Mesothelial cell of epicardium (in vitro differentiated cells): ENCODE measurements around the gene NAA50. TPM values are rescaled to one million over a fixed set of nuclear protein-coding genes. Genes with fewer than 3 reads are reported as not detected.

Source experiments
- DNase-seq, 2 experiments: peaks; one replicate each; pipeline ENCODE4 v3.0.0; 2021; ENCODE audit warnings: low spot score in 2 of 2; ENCODE audit not compliant: unreplicated experiment in 2 of 2
- H3K27ac Mint-ChIP-seq: 2 replicates; pipeline ENCODE4 v1.8.0; 2021; ENCODE audit warnings: mixed read lengths
- H3K27me3 Mint-ChIP-seq: 2 replicates; pipeline ENCODE4 v1.8.0; 2021; ENCODE audit warnings: low read depth, mixed read lengths
- H3K36me3 Mint-ChIP-seq: 2 replicates; pipeline ENCODE4 v1.8.0; 2021; ENCODE audit warnings: mixed read lengths
- H3K4me1 Mint-ChIP-seq: 2 replicates; pipeline ENCODE4 v1.8.0; 2021; ENCODE audit warnings: mixed read lengths
- H3K4me3 Mint-ChIP-seq: 2 replicates; pipeline ENCODE4 v1.8.0; 2021; ENCODE audit warnings: mild to moderate bottlenecking, moderate library complexity, mixed read lengths
- H3K9me3 Mint-ChIP-seq: 2 replicates; pipeline ENCODE4 v1.8.0; 2021; ENCODE audit warnings: mixed read lengths
- total RNA-seq: library from RNA; stranded (reverse); gene quantifications from 3 replicates; pipeline ENCODE4 v1.2.1, GENCODE V29; 2021
- TF ChIP-seq, protein P1 (sequence below): fragments of 200-600 bp; sonication (generic); IDR thresholded peaks from one replicate; pipeline ENCODE4 v1.5.0; 2021; ENCODE audit warnings: antibody characterized with exemption; ENCODE audit not compliant: unreplicated experiment

The NAA50 gene
- total RNA-seq, 1 donor from 2014 or later, result 83.2 TPM

DNA sequence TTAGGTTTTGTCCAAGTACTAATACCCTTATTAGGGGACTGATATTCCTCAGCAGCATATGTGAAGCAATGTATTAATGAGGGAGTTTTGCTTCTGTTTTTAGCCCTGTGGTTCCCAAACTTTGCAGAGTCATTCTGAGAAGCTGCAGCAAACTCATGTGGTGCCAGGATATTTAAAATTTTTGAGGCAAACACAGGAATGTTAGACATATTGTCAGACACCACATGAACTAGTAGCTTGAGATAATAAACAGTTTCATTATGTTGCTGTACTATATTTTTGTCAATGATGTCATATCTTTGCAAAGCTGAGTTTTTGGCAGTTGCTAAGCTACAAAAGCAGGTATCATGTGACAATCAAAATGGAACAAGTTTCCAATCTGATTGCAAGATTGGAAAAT, 37.4 kb upstream of the NAA50 start:
- no peaks in the 10 kb centered on the region for H3K9me3 Mint-ChIP-seq
- TF ChIP-seq, protein P1, sequence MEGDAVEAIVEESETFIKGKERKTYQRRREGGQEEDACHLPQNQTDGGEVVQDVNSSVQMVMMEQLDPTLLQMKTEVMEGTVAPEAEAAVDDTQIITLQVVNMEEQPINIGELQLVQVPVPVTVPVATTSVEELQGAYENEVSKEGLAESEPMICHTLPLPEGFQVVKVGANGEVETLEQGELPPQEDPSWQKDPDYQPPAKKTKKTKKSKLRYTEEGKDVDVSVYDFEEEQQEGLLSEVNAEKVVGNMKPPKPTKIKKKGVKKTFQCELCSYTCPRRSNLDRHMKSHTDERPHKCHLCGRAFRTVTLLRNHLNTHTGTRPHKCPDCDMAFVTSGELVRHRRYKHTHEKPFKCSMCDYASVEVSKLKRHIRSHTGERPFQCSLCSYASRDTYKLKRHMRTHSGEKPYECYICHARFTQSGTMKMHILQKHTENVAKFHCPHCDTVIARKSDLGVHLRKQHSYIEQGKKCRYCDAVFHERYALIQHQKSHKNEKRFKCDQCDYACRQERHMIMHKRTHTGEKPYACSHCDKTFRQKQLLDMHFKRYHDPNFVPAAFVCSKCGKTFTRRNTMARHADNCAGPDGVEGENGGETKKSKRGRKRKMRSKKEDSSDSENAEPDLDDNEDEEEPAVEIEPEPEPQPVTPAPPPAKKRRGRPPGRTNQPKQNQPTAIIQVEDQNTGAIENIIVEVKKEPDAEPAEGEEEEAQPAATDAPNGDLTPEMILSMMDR, result no peak
- H3K27me3 Mint-ChIP-seq, result no peaks in the 10 kb centered on the region
- no peak overlapping the region for H3K27ac Mint-ChIP-seq
- H3K4me3 Mint-ChIP-seq, result no peak overlapping the region
- DNase-seq, result no peak
- H3K36me3 Mint-ChIP-seq, result peaks cover 5% of the 10 kb centered on the region
- H3K4me1 Mint-ChIP-seq, result peaks cover 7% of the 10 kb centered on the region

DNA sequence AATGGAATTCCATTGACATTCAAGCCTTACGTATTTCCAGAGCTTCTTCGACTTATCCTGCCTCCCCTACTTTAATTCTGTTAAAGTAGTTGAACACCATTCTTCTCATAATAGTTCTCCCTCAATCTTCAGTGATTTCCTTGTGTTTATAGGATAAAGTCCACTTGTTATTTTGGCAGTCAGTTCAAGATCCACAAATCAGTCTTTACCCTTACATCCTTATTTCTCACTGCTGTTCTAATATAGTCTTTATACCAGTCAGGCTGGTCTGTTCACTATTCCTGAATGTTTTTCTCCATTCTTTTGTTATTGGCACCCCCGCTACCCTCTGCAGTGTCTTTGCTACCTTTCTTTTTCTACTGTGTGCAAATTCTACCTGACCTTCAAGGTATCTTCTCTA, 30.5 kb upstream of the NAA50 start:
- Mint-ChIP-seq H3K27me3 (no peaks in the 10 kb centered on the region), H3K4me1 (peaks cover 9% of the 10 kb centered on the region), H3K4me3 (no peak overlapping the region), H3K27ac (no peak overlapping the region), H3K36me3 (peaks cover 3% of the 10 kb centered on the region), H3K9me3 (no peaks in the 10 kb centered on the region)
- TF ChIP-seq, protein P1, result no peak
- DNase-seq, result no peak

- peaks cover 9% of the 10 kb centered on the region for H3K4me1 Mint-ChIP-seq
These were observed 29.5 kb upstream of the NAA50 start for GRCh38 chr3:113775516-113775915.

GRCh38 chr3:113773381-113773780, 27.3 kb upstream of the NAA50 start:
- TF ChIP-seq, protein P1, result no peak
- no peak overlapping the region for H3K4me3 Mint-ChIP-seq
- peaks cover 5% of the 10 kb centered on the region for H3K4me1 Mint-ChIP-seq
- peaks cover 3% of the 10 kb centered on the region for H3K36me3 Mint-ChIP-seq
- H3K27me3 Mint-ChIP-seq, result no peaks in the 10 kb centered on the region
- H3K9me3 Mint-ChIP-seq, result no peaks in the 10 kb centered on the region
- no peak for DNase-seq
- H3K27ac Mint-ChIP-seq, result no peak overlapping the region

More at GRCh38 chr3:113775516-113775915, 29.5 kb upstream of the NAA50 start:
- DNase-seq, result no peak
- Mint-ChIP-seq H3K27me3 (no peaks in the 10 kb centered on the region), H3K4me3 (no peak overlapping the region), H3K27ac (no peak overlapping the region), H3K36me3 (peaks cover 3% of the 10 kb centered on the region), H3K9me3 (no peaks in the 10 kb centered on the region)
- TF ChIP-seq, protein P1, result no peak

- H3K27ac Mint-ChIP-seq, result no peak overlapping the region
- no peak for DNase-seq
These were observed 25.9 kb upstream of the NAA50 start for GRCh38 chr3:113771993-113772392.

More at GRCh38 chr3:113771993-113772392, 25.9 kb upstream of the NAA50 start:
- Mint-ChIP-seq H3K9me3 (no peaks in the 10 kb centered on the region), H3K36me3 (no peaks in the 10 kb centered on the region), H3K4me1 (peaks cover 5% of the 10 kb centered on the region), H3K4me3 (no peak overlapping the region), H3K27me3 (no peaks in the 10 kb centered on the region)
- TF ChIP-seq, protein P1, result no peak
